Upper lobe of left lung (tissue), 6 donors: ENCODE results near the gene PCCA. TPM values are rescaled to one million over a fixed set of nuclear protein-coding genes. Genes with fewer than 3 reads are reported as not detected.

Experiments used
- ATAC-seq, 2 donors: fragments of 200-7000 bp; cut with Tn5 transposase; one replicate each; pipeline ENCODE4 v1.9.1; 2022; ENCODE audit warnings: mild to moderate bottlenecking in 2 of 2, moderate library complexity in 2 of 2; ENCODE audit not compliant: low FRiP score in 2 of 2
- DNase-seq, 2 donors: peaks; one replicate each; pipeline ENCODE4 v3.0.0-alpha.2; 2019 to 2020
- H3K27ac ChIP-seq, 4 donors: fragments of 200-600 bp; sonication (generic); one replicate each; pipeline ENCODE4 v1.5.1; 2016 to 2019
- H3K27me3 ChIP-seq, 4 donors: fragments of 200-600 bp; sonication (generic); one replicate each; pipeline ENCODE4 v1.5.1; 2017 to 2019
- H3K36me3 ChIP-seq, 4 donors: fragments of 200-600 bp; sonication (generic); one replicate each; pipeline ENCODE4 v1.5.1; 2016 to 2019
- H3K4me1 ChIP-seq, 4 donors: fragments of 200-600 bp; sonication (generic); one replicate each; pipeline ENCODE4 v1.5.1; 2018 to 2019
- H3K4me3 ChIP-seq, 4 donors: fragments of 200-600 bp; sonication (generic); one replicate each; pipeline ENCODE4 v1.5.1; 2017 to 2019; ENCODE audit warnings: mild to moderate bottlenecking in 2 of 4, moderate library complexity in 1 of 4
- H3K9me3 ChIP-seq, 4 donors: fragments of 200-600 bp; sonication (generic); one replicate each; pipeline ENCODE4 v1.5.1; 2018 to 2019
- EP300 ChIP-seq, 4 donors: sonication (generic); formaldehyde crosslinking; IDR thresholded peaks; one replicate each; pipeline ENCODE4 v1.5.1; 2017; ENCODE audit warnings: antibody characterized with exemption in 4 of 4, control low read depth in 2 of 4
- POLR2A ChIP-seq, 4 donors: fragments of 450-650 bp; IDR thresholded peaks; one replicate each; pipeline ENCODE4 v1.5.1; 2016 to 2017; ENCODE audit warnings: antibody characterized with exemption in 4 of 4, mild to moderate bottlenecking in 2 of 4
- POLR2AphosphoS5 ChIP-seq, 2 donors: sonication (generic); formaldehyde crosslinking; IDR thresholded peaks; one replicate each; pipeline ENCODE4 v1.5.1; 2017; ENCODE audit warnings: antibody characterized with exemption in 2 of 2
- WGBS, 2 donors: methylation state at CpG; one replicate each; pipeline ENCODE4 v1.1.5; 2017 to 2018; 5-methylcytosine and 5-hydroxymethylcytosine counted together
- total RNA-seq, 6 donors: library from RNA; depleted of rRNA in 4 of 6; stranded (reverse); fragments of >200 nt in 4 of 6; gene quantifications; one replicate each; pipeline versions ENCODE4 v1.1.0 to v1.2.1, GENCODE V29; 2016 to 2021
- TF ChIP-seq, protein P1 (sequence below), 6 experiments: fragments of 450-650 bp in 4 of 6; fragments of 200-600 bp in 2 of 6; sonication (generic) in 2 of 6; IDR thresholded peaks; one replicate each; pipeline ENCODE4 v1.5.1; 2016 to 2019; ENCODE audit warnings: antibody characterized with exemption in 6 of 6
- donor health status: DM: no; HTN: no; CAD: no; lungs with moderate emphysema.
- donor health status: DM: no; HTN: yes; CAD: no; lungs with severe emphysema.

PCCA gene
- total RNA-seq, 6 donors from 2014 or later: 23.1 to 43.4 (median 30.0) TPM

DNA sequence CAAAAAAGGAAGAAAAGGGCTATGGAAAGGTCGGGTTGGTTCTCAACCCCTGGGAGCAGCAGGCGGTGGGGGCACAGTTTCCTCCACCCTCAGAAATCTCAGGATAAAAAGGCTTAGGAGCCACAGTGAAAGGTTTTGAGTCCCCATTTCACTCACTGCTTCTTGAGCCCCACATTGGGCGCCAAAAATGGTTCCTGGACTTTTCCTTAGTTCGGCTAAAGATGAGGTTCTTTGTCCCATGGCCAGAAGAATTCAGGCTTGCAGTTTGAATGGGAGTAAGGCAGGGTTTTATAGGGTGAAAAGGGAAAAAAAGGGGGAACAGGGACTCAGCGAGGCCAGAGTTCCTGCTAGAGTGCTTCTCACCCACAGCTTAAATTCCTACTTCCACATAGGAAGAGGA, 320.2 kb downstream of the PCCA start:
- no peak overlapping the region for H3K27ac ChIP-seq
- no peak for DNase-seq
- ATAC-seq: no peak
- TF ChIP-seq POLR2AphosphoS5 (IDR thresholded peaks at IDR 0.05) (no peak), POLR2A (IDR thresholded peaks at IDR 0.05) (no peak), EP300 (IDR thresholded peaks at IDR 0.05) (no peak)
- TF ChIP-seq, protein P1, sequence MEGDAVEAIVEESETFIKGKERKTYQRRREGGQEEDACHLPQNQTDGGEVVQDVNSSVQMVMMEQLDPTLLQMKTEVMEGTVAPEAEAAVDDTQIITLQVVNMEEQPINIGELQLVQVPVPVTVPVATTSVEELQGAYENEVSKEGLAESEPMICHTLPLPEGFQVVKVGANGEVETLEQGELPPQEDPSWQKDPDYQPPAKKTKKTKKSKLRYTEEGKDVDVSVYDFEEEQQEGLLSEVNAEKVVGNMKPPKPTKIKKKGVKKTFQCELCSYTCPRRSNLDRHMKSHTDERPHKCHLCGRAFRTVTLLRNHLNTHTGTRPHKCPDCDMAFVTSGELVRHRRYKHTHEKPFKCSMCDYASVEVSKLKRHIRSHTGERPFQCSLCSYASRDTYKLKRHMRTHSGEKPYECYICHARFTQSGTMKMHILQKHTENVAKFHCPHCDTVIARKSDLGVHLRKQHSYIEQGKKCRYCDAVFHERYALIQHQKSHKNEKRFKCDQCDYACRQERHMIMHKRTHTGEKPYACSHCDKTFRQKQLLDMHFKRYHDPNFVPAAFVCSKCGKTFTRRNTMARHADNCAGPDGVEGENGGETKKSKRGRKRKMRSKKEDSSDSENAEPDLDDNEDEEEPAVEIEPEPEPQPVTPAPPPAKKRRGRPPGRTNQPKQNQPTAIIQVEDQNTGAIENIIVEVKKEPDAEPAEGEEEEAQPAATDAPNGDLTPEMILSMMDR (IDR thresholded peaks at IDR 0.05): no peak
- peaks cover 0 to 8% (median 3%) of the 10 kb centered on the region in 4 donors for H3K36me3 ChIP-seq
- H3K27me3 ChIP-seq: no peaks in the 10 kb centered on the region
- H3K4me3 ChIP-seq: no peak overlapping the region
- peaks cover 31 to 64% (median 49%) of the 10 kb centered on the region in 4 donors for H3K9me3 ChIP-seq
- 99 to 100% methylated on average over 5 of the region's 5 CpGs for WGBS, 2 donors
- no peaks in the 10 kb centered on the region for H3K4me1 ChIP-seq

GRCh38 chr13:100423375-100423774, 334.5 kb downstream of the PCCA start:
- TF ChIP-seq, protein P1 (IDR thresholded peaks at IDR 0.05): no peak
- TF ChIP-seq POLR2AphosphoS5 (IDR thresholded peaks at IDR 0.05): no peak
- no peak for TF ChIP-seq EP300 (IDR thresholded peaks at IDR 0.05)
- TF ChIP-seq POLR2A (IDR thresholded peaks at IDR 0.05): no peak
- ATAC-seq (peak in 1 of 2 donors; percentile 28), DNase-seq (no peak)
- Histone ChIP-seq H3K9me3 (no peaks in the 10 kb centered on the region), H3K36me3 (no peaks in the 10 kb centered on the region), H3K4me3 (no peak overlapping the region), H3K27ac (no peak overlapping the region), H3K4me1 (no peaks in the 10 kb centered on the region), H3K27me3 (no peaks in the 10 kb centered on the region)
- 84 to 90% methylated on average over 2 of the region's 2 CpGs for WGBS, 2 donors

DNA sequence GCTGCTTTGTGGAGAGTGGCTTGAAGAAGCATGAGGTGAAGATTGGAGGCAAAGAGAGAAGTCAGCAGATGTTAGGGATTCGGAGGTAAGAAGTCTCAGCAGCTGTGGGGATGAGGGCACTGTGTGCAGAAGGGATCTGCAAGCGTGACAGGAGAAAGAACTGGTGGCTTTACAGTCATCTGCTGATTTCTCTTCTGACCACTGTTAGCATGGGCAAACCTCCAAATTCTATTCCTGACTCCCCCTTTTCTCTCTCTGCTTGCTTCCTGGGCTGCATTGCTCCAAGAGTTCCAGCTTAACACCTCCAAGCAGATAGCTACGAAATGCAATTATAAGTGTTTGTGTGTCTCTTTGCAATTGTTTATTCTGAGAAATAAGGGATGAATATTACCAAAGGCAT, 340.1 kb downstream of the PCCA start:
- H3K36me3 ChIP-seq: peaks cover 0 to 4% (median 0%) of the 10 kb centered on the region in 4 donors
- ATAC-seq (no peak), DNase-seq (no peak)
- no peak for TF ChIP-seq POLR2A (IDR thresholded peaks at IDR 0.05)
- TF ChIP-seq, protein P1 (IDR thresholded peaks at IDR 0.05): no peak
- no peak for TF ChIP-seq EP300 (IDR thresholded peaks at IDR 0.05)
- TF ChIP-seq POLR2AphosphoS5 (IDR thresholded peaks at IDR 0.05): no peak
- WGBS, 2 donors: 95 to 96% methylated on average over 3 of the region's 3 CpGs
- H3K4me1 ChIP-seq: no peaks in the 10 kb centered on the region
- no peak overlapping the region for H3K4me3 ChIP-seq
- no peak overlapping the region for H3K27ac ChIP-seq
- no peaks in the 10 kb centered on the region for H3K9me3 ChIP-seq
- H3K27me3 ChIP-seq: no peaks in the 10 kb centered on the region

- Histone ChIP-seq H3K27me3 (no peaks in the 10 kb centered on the region), H3K4me1 (no peaks in the 10 kb centered on the region), H3K36me3 (peaks cover 0 to 5% (median 2%) of the 10 kb centered on the region in 4 donors), H3K27ac (no peak overlapping the region), H3K4me3 (no peak overlapping the region), H3K9me3 (no peaks in the 10 kb centered on the region)
- ATAC-seq: no peak
- no peak for DNase-seq
- WGBS, 2 donors: 92 to 95% methylated on average over 2 of the region's 2 CpGs
- TF ChIP-seq, protein P1 (IDR thresholded peaks at IDR 0.05): no peak
- TF ChIP-seq POLR2AphosphoS5 (IDR thresholded peaks at IDR 0.05): no peak
These were observed 343.7 kb downstream of the PCCA start for GRCh38 chr13:100432611-100433010.

DNA sequence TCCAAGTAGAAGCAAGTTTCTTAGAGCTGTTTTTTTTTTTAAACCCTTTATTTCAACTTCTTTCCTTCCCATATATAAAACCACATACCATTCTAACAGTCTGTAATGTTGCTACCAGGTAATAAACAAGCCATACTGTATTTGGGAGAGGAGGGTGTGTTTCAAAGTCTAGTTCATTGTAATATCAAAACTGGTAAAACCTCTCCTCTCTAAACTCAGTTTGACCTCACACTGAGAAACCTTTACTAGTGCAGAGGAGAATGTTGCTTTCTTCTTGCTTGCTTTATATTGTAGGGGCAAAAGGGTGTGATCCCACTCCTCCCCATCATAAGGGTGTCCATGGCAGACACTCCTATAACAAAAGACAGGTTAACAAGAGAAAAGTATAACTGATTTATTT, 344.6 kb downstream of the PCCA start:
- no peaks in the 10 kb centered on the region for H3K27me3 ChIP-seq
- no peak for ATAC-seq
- peaks cover 0 to 5% (median 2%) of the 10 kb centered on the region in 4 donors for H3K36me3 ChIP-seq
- no peaks in the 10 kb centered on the region for H3K4me1 ChIP-seq
- DNase-seq: no peak
- no peaks in the 10 kb centered on the region for H3K9me3 ChIP-seq
- no peak overlapping the region for H3K27ac ChIP-seq
- H3K4me3 ChIP-seq: no peak overlapping the region
- no peak for TF ChIP-seq EP300 (IDR thresholded peaks at IDR 0.05)
- TF ChIP-seq POLR2AphosphoS5 (IDR thresholded peaks at IDR 0.05): no peak
- TF ChIP-seq, protein P1 (IDR thresholded peaks at IDR 0.05): no peak
- no peak for TF ChIP-seq POLR2A (IDR thresholded peaks at IDR 0.05)
